HG03139 (cell line): ENCODE data around the gene ZNF423.

Experiments used
- ATAC-seq: cut with Tn5 transposase; IDR thresholded peaks from one replicate; pipeline ENCODE4 v1.9.1; 2021; ENCODE audit not compliant: unreplicated experiment

Gene ZNF423

DNA sequence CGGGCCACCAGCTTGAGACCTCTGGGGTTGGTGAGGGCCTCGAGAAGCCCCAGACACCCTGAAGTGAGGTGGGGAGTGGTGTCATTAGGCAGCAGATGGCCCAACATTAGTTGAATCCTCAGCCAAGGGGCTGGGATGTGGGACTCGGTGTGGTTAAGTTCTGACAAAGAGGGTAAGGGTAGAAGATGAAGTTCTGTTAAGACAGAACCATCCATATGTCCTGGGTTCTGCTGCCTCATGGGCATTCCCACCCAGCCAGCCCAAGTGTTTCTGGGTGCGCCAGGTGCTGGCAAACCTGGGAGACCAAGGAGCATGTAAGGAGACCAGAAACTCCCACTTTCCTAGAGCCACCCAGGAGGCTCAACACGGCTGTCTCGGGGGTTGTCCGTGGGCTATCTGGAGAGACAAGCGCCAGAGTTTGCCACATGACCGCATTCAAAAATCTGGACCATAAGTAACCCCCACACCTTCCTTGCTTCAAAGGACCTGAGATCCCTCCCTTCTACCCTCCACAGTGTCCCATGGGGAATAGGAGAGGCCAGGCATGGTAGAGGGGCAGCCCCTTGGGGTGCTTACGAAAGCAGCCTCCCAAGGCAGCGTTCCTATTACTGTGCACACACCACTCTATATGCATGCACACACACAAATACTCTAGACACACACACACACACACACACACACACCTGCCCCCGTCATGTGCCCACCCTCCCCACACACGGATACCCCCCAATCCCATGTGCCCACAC lies 353.6 kb downstream of the ZNF423 start:
- ATAC-seq, result no peak

DNA sequence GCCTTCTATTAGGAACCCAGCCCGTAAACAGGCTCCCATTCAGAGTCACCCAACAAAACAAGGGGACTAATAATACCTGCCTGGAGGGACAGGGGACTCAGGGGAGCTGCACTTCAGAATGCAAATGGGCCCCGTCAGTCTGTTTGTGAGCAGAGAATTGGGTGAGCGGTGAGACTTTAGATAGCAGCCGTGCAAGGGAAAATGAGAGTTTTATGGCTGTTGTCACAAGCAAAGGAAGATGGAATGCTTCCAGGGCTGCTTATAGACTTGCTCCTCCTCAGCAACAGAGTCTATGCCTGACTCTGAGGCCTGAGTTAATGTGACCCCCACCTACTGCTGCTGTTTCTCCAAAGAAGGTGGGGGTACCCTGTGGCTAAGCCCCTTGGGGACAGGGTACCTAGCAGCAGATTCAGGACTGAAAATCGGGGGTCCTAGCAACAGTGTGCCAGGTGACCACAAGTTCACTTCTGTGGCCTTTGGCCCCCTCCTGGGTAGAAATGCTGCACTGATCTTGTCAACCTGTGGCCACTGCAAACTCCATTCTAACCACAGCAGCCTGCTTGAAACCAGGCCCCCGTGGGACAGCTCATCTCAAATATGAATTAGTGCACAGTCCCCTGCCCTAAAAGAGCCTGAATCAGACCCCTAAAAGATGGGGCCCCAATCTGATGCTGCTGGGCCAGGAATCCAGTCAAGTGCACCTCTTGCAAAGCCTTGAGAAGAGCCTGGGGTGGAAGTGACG lies 355.9 kb downstream of the ZNF423 start:
- no peak for ATAC-seq

DNA sequence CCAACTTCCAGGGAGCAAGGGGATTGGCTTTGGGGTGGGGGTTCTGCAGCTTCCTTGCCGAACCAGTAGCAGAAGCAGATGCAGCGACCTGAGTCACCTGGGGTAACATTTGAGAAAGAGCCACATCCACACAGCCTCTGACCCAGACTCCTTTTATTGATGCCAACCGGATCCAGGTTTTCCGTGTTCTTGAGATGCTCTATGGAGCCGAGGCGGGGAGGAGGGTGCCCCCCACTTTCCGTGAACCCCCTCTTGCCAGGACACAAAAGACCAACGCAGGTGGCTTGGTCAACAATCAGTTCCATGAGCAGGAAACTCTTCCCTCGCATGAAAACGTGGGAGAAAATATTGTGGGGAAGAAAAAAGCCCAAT lies 356.5 kb downstream of the ZNF423 start:
- no peak for ATAC-seq

DNA sequence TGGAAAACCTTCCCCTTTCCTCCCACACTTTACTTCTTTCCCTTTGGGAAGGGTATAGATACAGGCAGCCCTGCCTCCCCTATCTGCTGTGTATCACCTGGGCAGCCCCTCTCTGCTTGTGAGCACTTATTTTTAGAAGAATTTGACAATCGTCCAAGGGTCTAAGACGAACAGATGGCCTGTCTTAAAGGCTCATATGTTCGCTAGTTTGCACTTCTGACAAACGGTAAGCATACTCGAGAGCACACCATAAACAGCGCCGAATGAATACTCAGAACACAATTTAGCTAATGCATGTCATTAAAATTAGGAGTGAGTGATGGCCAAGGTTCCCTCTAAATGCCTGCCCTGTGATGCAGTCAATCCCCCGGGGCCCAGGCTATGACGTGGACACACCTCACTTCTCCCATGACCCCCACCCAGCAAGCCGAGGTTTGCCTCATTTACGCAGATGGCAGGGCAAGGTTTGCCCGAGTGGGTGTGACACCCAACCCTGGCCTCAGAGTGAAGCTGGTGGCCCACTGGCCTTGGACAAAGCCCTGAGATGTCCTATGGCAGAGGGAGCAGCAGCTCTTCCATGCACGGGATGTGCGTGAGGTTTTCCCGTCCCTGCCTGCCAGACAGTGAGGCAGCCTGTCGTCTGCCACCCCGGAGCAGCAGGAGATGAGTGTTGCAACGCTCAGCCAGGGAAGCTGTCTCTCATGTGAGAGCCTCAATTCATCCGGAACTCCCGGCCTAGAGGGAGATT lies 357.1 kb downstream of the ZNF423 start:
- ATAC-seq, result no peak

DNA sequence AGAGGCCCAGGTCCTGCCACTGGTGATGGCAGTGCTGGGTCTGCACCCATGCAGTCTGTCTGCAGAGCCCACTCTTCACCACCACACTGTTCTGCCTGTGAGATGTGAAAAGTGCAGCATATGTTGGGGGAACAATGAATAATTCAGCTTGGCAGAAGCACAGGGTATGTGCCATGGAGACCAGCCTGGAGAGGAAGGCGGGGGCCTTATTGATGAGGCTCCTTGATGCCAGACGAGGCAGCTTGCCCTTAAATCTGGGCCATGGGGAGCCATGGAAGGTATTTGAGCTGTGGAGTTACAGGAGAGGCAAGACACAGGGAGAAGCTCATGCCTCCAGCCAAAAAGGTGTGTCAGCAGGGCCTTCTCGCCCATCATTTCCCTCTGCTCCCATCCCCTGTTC lies 357.6 kb downstream of the ZNF423 start:
- no peak for ATAC-seq

DNA sequence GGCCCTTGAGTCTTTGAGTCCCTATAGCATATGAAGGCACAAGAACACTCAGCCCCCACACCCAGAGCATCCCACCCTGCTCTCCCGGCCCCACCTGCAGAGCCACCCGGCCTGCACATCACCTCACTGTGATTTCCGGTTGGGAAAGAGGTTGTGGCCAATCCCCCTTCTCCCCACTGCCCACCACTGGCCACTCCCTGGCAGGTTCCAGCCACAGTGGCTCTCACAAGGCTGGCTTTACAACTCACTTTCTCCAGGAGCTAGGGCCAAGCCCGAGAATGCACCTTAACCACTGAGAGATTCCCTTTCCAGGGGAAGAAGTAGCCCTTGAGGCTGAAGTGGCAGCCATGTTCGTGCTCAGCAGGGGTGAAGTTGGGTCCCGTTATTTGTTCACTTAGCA lies 358.4 kb downstream of the ZNF423 start:
- ATAC-seq, result no peak

DNA sequence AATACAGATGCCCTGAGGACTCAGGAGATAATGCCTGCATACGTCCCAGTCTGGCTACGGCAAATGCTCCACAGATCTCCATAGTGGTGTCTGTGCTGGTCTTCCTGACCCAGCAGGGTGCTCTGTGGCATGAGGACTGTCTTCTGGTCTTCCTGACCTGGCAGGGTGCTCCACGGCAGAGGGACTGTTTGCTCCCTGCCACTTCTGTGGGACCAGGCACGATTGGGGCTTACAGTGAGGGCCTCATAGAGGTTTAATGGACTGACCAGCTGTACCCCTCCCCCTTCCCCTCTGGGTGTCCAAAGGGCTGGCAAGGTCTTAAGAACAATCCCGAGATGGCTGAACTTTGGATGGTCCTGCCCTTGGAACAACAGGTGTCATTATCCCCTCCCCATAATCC lies 359.3 kb downstream of the ZNF423 start:
- ATAC-seq, result no peak

DNA sequence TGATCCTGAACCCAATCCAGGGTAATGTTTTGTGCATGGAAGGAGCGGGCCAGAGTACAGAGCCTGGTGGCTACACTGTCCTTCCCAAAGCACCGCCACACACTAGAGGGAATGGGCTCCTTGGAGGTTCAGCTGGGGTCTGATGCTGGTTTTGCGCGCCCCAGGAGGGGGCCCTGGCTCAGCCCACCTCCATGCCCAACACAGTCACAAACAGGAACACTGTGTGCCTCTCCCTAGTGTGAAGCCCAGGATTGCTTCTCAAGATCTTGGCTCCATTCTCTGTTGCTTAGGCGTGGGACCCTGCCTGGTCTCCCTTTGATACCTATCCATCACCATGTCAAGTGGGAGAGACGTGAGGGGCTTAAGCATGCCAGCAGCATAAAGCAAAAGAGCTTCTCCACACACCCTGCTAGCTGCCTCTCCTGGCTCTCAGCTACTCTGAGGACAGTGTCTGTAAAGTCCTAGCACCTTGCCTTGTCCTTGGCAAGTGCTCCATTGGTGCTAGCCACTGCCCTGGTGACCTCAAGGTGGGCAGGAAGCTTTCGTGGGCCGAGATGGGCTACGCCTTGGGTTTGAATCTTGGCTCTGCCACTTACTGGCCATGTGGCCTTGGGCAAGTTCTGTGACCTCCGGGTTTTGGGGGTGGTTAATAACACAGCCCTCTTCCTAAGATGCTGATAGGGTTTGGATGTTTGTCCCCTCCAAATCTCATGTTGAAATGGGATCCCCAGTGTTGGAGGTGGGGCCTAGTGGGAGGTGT lies 360.1 kb downstream of the ZNF423 start:
- no peak for ATAC-seq

DNA sequence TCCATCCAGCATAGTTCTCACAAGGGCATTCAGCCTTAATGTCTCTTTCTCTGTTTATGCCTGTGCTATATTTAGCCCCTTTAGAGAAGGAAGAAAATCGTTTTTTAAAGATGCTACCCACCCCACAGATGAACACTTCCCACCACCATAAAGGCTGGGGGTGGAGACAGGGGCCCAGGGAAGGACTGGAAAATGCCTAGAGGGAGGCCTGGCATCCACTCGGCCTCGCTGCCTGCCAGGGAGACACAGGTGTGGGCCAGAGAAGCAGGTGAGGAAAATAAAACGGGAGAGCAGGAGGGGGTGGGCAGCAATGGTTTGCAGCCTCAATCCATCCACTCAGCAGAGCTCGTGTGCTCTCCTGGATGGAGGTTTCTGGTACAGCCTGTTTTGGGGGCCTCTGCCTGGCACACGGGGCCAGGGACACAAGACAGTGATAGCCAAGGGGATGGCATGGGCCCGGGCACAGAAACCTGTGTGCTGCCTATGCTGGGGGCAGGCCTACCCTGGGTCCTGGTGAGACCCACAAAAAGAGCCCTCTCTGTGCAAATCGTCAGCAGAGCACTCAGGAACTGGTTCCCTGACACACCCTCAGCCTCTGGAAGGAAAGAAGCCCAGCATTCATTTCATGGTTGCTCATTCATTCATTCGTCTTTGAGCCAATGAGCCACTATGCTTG lies 360.9 kb downstream of the ZNF423 start:
- ATAC-seq, result no peak

DNA sequence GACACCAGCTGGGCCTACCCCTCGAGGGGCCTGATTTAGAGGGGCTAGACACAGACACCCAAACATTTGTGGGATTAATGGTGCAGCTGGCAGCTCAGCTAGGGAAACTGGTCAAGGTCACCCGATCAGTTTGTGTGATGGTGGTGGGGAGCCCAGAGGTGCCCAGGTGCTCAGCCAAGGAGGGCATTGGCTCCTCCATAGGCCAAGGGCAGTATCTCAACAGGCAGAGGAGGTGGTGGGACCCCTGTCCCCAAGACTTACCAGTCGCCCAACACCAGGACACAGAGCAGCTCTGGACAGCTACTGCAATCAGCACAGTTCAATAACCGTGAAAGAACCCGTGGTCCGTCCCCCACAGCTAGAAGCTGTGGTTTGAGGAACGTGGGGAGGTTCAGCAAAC lies 361.4 kb downstream of the ZNF423 start:
- no peak for ATAC-seq

DNA sequence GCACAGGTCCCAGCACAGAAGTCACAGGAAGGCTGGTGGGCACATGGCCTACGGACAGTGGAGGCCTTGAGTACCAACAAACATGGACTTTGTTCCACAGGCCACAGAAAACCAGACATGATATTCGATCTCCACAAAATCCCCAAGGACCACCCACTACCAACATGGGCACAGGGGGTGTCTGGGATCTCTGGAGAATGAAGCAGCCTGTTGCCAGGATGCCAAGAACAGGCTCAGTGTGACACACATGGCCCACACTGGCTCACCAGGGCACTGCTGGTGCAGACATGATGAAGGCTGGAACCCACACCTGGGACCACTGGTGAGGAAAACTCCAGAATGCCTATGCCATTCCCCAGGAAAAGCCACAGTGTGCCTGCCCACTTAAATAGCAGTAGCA lies 362.1 kb downstream of the ZNF423 start:
- ATAC-seq, result no peak

DNA sequence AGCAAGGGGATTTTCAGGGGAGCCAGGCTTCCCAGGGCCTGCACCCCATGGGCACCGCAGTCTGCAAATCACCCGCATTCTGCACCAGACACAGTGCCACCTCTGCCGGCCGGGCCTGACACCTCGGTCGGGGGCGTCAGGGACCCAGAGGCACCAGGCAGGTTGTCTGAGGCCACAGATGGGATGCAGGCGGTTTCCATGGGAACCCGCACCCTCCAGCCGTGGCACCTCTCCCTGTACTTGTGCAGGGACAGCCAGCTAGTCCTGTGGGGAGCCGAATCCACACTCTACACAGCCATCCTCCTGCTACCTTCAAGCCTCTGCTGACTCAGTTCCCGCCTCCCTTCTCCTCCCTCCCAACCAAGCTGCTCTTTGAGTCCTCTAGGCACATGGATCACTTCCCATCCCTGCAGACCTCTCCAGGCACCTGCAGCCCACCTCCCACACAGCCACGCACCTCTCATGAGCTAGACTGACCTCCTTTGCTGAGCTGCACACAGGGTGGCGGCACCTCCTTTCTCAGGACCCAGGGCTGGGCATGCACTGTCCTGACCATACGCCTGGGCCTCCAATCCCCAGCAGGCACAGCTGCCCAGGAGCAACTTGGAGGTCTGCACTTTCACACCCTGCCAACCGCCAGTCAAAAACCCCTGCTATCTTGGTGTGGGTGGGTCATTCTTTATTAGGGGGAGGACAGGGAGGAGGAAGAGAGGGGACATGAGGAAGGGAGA lies 362.9 kb downstream of the ZNF423 start:
- ATAC-seq, result no peak

DNA sequence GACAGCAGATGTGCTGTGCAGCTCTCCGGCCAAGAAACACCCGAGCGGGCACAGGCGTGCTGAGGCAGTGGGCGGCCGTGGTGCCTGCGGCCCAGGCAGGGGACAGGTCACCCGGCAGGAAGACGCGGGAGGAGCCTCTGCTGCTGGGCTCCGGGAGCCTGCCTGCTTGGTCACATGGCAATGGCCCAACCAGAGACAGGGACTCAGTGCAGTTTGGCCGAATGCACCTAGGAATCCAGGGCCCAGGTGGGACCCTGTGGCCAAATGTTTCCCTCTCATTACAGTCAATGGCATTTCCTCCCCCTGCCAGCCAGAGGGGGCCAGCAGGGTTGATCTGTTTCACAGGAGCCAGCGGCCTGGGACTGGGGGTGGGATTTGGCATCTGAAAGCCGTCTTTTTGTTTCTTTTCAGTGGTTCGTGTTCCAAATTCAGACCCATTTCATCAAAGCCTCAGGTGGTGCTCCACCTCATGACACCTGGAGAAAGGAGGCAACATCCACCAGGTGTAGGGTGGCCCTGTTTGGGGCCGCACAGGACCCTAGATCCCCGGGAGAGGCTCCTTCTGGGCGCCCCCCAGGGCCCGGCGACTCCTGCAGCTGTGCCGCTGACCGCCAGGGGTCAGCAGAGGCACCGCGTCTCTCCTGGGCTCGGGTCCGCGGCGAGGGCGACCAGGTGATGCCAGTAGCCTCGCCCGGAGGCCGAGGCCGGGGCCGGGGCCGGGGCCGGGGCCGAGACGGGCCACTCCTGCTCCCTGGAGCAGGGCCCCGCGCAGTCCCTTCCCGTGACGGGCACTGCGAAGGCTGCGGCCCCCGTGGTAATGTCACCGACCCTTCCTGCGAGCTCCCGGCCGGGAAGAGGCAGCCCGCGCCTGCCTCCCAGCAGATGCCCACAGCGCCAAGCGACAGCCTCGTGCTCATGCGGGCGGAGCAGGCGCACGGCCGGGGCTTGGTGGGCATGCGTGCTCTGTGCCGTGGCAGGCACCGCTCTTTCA lies 363.8 kb downstream of the ZNF423 start:
- ATAC-seq, result peak; percentile 55

DNA sequence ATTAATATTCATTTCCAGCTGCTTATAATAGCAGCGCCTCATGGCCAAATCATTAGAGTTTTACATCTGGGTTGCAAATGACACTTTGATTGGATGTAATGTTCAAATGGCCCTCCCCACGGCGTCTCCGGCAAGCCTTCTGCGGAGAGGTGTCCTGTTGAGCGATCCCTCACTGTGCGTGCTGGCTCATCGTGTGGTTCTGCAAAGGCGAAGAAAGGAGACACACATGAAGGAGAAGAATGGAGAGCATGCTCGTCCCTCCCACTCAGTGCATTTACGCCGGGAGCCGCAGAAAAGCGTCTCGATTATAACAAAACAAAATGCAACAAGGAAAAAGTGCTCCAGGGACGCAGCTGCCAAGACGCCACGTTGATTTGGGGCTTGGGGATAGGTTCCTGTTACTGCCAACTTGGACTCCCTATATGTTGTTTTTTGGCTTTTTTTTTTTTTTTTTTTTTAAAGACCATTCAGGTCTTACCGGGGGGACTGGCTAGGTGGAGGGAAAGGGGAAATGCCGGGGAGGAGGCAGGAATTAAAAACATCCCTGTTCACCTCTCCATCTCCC lies 364.7 kb downstream of the ZNF423 start:
- no peak for ATAC-seq

DNA sequence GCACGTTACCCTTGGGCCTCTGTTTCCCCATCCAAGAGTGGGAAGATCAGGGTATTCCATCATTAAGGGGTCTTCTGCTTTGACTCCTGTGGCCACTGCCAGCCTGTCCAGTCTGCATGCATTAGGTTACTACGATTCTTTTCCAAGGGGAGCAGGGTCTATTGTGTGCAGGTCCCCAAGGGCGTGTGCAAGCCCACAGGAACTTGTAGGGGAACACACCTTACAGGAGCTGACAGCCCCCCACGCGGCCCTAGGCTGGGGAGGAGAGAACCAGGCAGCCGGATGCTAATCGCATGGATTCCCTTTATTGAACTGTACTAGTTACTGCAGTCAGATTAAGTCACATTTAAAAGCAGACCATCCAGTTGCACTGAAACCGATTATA lies 365.6 kb downstream of the ZNF423 start:
- no peak for ATAC-seq

DNA sequence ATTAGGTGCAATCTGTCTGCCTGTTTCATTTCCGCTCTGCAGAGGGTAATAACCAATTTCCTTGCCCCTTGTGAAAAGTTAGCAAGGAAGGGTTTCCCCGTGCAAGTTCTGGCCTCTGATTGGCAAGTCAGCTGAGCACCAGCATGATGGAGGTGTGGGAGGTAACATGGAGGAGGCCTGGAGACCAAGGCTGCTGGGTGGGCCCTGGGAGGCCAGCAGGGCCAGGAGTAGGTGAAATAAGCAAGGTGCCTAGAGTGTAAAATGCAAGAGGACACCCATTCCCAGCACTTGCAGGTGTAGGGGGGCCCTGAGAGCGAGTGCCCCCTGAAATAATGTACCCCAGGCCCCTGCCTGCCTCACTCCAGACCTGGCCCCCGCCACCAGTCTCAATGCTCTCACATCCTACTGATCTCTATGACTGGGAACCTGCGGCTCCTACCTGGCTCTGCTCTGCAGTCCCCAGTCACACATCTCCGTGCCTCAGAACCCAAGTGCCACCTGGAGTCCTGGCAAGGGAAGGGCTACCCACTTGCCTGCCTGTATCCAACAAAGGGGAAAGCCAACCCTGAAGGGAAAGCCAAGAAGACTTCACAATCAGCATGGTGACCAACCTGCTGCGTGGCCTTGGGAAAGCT lies 366.1 kb downstream of the ZNF423 start:
- no peak for ATAC-seq

DNA sequence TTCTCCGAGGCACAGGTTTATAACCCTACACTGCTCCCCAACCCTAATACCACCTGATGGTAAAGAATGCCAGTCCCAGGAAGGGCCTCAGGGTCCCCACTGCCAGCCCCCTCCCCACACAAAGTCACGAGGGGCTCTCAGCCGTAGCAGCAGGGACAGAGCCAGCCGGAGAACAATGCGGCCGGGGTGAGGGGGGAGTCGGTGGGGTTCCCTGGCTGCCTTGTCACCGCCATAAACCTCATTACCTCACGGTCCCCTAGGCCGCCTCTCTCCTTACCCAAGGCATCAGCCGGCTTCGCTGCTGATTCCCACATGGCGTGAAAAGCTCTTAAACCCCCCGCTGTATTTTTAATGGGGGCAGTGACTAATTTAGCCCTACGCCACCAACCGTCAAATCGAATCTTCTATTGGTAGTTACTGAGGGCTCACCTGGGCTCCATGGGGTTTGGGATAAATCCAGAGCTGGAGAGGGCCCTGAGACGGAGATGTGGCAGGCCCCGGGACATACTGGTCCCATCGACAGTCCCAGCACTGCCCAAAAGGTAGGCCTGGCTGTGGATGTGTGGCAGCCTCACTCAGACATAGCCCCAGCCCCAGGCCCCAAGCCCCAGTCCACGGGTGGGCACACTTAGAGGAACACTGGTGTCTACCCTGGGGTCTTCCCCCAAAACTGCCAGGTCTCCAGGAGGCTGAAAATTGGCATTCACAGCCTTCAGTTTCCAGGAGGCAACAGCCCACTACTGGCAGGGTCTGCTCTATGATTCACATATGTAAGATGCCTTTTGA lies 367.0 kb downstream of the ZNF423 start:
- no peak for ATAC-seq
